Measurements from ENCODE around the gene KCNMA1.
A peak's percentile ranks its signal among the peaks of the same experiment; 100 is the strongest.

Gene KCNMA1

GRCh38 chr10:77121829-77122228, 515.8 kb downstream of the KCNMA1 start:
- no peak for DNase-seq

- no peak for DNase-seq
Observed at GRCh38 chr10:77120666-77121376, 516.8 kb downstream of the KCNMA1 start.

GRCh38 chr10:77120012-77120411, 517.6 kb downstream of the KCNMA1 start:
- no peak for DNase-seq

GRCh38 chr10:77118603-77119282, 518.9 kb downstream of the KCNMA1 start:
- DNase-seq: no peak

- DNase-seq: no peak
Observed at GRCh38 chr10:77117501-77117900, 520.1 kb downstream of the KCNMA1 start.

- no peak for DNase-seq
Observed at GRCh38 chr10:77116904-77117303, 520.7 kb downstream of the KCNMA1 start.

- DNase-seq: no peak
Observed at GRCh38 chr10:77114181-77114821, 523.3 kb downstream of the KCNMA1 start.

- DNase-seq: peak; percentile 14
Observed at GRCh38 chr10:77111611-77112550, 525.7 kb downstream of the KCNMA1 start.

- DNase-seq: no peak
Observed at GRCh38 chr10:77110757-77111156, 526.9 kb downstream of the KCNMA1 start.

- DNase-seq: no peak
Observed at GRCh38 chr10:77109351-77109994, 528.1 kb downstream of the KCNMA1 start.

GRCh38 chr10:77106676-77107075, 530.9 kb downstream of the KCNMA1 start:
- DNase-seq: no peak

- DNase-seq: no peak
Observed at GRCh38 chr10:77105761-77106221, 531.8 kb downstream of the KCNMA1 start.

GRCh38 chr10:77104459-77104980, 533.1 kb downstream of the KCNMA1 start:
- no peak for DNase-seq

- no peak for DNase-seq
Observed at GRCh38 chr10:77103213-77103612, 534.4 kb downstream of the KCNMA1 start.

- no peak for DNase-seq
Observed at GRCh38 chr10:77101341-77101740, 536.3 kb downstream of the KCNMA1 start.

GRCh38 chr10:77099136-77099535, 538.5 kb downstream of the KCNMA1 start:
- DNase-seq: no peak

GRCh38 chr10:77097625-77098024, 540.0 kb downstream of the KCNMA1 start:
- no peak for DNase-seq

GRCh38 chr10:77093126-77093525, 544.5 kb downstream of the KCNMA1 start:
- DNase-seq: no peak

- no peak for DNase-seq
Observed at GRCh38 chr10:77091597-77092165, 545.9 kb downstream of the KCNMA1 start.

- no peak for DNase-seq
Observed at GRCh38 chr10:77090381-77091356, 546.9 kb downstream of the KCNMA1 start.
